Measurements from ENCODE around the gene IL7R.

Gene IL7R

DNA sequence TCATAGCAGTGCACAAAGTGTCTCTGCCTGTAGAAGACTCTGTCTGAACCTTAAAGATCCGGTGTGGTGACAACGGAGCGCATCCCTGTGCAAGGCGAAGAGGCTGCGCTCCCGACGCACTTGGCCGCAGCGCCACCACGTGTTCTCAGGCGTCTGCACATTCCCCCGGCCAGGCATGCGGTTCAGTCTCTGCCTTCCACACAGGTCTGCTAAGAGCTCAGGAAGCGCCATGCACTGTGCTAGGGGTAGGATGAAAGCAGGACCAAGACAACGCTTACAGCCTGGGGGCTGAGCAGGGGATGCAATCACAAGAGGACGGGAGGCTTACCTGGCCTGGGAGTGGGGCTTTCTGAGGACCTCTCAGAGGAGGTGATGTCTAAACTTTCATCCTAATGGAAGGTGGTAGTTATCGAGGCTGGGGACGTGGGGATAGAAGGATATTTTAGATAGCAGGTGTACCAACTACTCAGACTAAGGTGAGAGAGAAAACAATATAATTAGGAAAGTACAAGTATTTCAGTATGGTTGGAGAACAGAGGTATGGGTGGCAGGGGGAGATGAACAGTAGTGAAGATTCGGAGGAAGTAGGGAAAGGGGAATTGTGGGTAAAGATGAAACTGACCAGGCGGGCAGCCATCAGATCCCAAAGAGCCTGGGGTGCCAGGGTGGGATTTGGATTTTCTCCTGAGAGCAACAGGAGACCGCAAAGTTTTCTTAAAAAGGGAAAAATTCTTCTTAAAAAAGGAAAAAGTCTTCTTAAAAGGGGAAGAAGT lies 68.4 kb downstream of the IL7R start:
- H3K4me2 ChIP-seq = peak overlapping the region; percentile 75 to 95 (median 81)
- H3K27ac ChIP-seq = peak overlapping the region in 8 of 11 experiments; percentile 30 to 82 (median 69); a peak in 15 of 22 replicates
- peak overlapping the region in 9 of 11 experiments; percentile 17 to 72 (median 54); a peak in 15 of 22 replicates for H3K9ac ChIP-seq
- peaks cover 0 to 5% (median under 1%) of the 10 kb centered on the region in 11 experiments; a peak in 7 of 22 replicates for H3K36me3 ChIP-seq
- peaks cover 2 to 12% (median 9%) of the 10 kb centered on the region in 11 experiments for H3K9me3 ChIP-seq (replicated peaks in 1 of 11)
- peak overlapping the region in 8 of 10 experiments; percentile 23 to 57 (median 36); a peak in 14 of 20 replicates for H3K4me3 ChIP-seq
- peaks cover 12 to 67% (median 56%) of the 10 kb centered on the region in 10 experiments; a peak in 19 of 20 replicates for H3K4me1 ChIP-seq
- no peaks in the 10 kb centered on the region for H4K20me1 ChIP-seq
- no peaks in the 10 kb centered on the region for H3K27me3 ChIP-seq
- no peak for TF ChIP-seq Cebpa-rat (IDR thresholded peaks at IDR 0.05)

DNA sequence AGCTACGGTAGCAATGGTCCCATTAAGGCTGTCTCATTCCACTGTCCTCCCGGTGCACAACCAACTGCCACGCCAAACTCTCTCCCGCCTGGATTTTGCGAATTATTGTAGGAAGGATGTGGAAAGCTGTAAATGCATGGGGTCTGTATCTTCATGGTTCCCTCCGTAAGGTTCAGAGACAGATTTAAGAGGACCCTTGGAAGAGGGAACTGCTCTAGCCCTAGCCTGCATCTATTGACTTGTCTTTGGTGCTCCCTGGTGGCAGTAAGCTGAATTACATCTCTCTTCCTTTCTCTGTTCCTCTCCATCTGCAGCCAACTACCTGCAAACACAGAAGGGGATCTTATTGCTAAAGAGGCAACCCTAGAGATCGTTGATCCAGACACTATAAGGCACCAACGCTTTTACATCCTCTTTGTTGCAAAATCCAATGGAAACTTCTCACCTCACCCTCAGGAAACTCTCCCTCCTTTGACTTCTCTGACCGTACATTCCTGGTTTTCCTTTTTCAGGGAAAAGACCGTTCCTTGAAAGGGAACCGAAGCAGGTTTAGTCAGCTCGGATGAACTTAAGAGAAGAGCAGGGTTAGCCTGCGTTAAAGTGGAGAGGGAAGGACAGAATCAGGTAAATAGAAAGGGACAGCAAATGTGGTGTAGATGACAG lies 69.8 kb downstream of the IL7R start:
- TF ChIP-seq Cebpa-rat (IDR thresholded peaks at IDR 0.05) = no peak
- Histone ChIP-seq H3K4me3 (no peak overlapping the region), H3K4me2 (peak overlapping the region in 7 of 11 experiments; percentile 75 to 84 (median 79); a peak in 9 of 22 replicates), H3K9ac (peak overlapping the region in 1 of 11 experiments; percentile 7; a peak in 1 of 22 replicates), H3K4me1 (peaks cover 12 to 53% (median 45%) of the 10 kb centered on the region in 10 experiments; a peak in 19 of 20 replicates), H4K20me1 (no peaks in the 10 kb centered on the region), H3K27me3 (no peaks in the 10 kb centered on the region), H3K27ac (peak overlapping the region in 4 of 11 experiments; percentile 54 to 82 (median 78); a peak in 7 of 22 replicates), H3K9me3 (replicated peaks in 1 of 11) (0 out of 22 replicates have a peak, but pooled peaks cover 0 to 2% (median 0%) of the 10 kb centered on the region in 11 experiments), H3K36me3 (no peaks in the 10 kb centered on the region)
